GM12878 (cell line): Measurements from ENCODE around the gene TSPAN15. TPM values are rescaled to one million over a fixed set of nuclear protein-coding genes. Genes with fewer than 3 reads are reported as not detected.
A peak's percentile ranks its signal among the peaks of the same experiment; 100 is the strongest.

Source experiments
- BCL3 ChIP-seq: IDR thresholded peaks from 2 replicates; pipeline ENCODE4 v1.6.1; 2011; ENCODE audit warnings: borderline replicate concordance, low read depth, mild to moderate bottlenecking, moderate library complexity, low read length; ENCODE audit not compliant: insufficient read depth, poor library complexity, severe bottlenecking
- CREB1 ChIP-seq: IDR thresholded peaks from 2 replicates; pipeline ENCODE4 v1.6.1; 2012; ENCODE audit warnings: low read depth, mild to moderate bottlenecking, inconsistent platforms
- CTCF ChIP-seq, 3 experiments: IDR thresholded peaks in 2 of 3; conservative IDR thresholded peaks in 1 of 3; 2 replicates each; pipeline ENCODE4 v1.5.1; 2011; ENCODE audit warnings: low read depth in 3 of 3, low read length in 3 of 3, mild to moderate bottlenecking in 3 of 3, control low read depth in 2 of 3, moderate library complexity in 2 of 3, inconsistent platforms in 1 of 3, mixed read lengths in 1 of 3; ENCODE audit not compliant: control insufficient read depth in 2 of 3, insufficient read depth in 1 of 3; ENCODE audit errors: extremely low read depth in 1 of 3
- GATAD2B ChIP-seq: fragments of 450-650 bp; conservative IDR thresholded peaks from 2 replicates; pipeline ENCODE4 v1.6.1; 2017; ENCODE audit warnings: low read depth, mild to moderate bottlenecking, moderate library complexity
- MLLT1 ChIP-seq: fragments of 450-650 bp; IDR thresholded peaks from 2 replicates; pipeline ENCODE4 v1.6.1; 2016; ENCODE audit warnings: mild to moderate bottlenecking
- MXI1 ChIP-seq: fragments of 150-350 bp; IDR thresholded peaks from 2 replicates; pipeline ENCODE4 v1.6.1; 2011; ENCODE audit warnings: low read depth, mild to moderate bottlenecking, inconsistent platforms, low read length, improper control_type of control experiment
- NKRF ChIP-seq: fragments of 450-650 bp; conservative IDR thresholded peaks from 2 replicates; pipeline ENCODE4 v1.6.1; 2017; ENCODE audit warnings: mild to moderate bottlenecking, moderate library complexity
- PAX5 ChIP-seq: IDR thresholded peaks from 2 replicates; pipeline ENCODE4 v1.6.1; 2011; ENCODE audit warnings: low read depth, low read length, borderline replicate concordance
- PAX8 ChIP-seq: fragments of 450-650 bp; IDR thresholded peaks from 2 replicates; pipeline ENCODE4 v1.6.1; 2017; ENCODE audit warnings: mild to moderate bottlenecking, moderate library complexity
- RBBP5 ChIP-seq: fragments of 200-600 bp; sonication (generic); conservative IDR thresholded peaks from 2 replicates; pipeline ENCODE4 v1.6.1; 2016
- SIN3A ChIP-seq: IDR thresholded peaks from 2 replicates; pipeline ENCODE4 v1.6.1; 2012; ENCODE audit warnings: low read depth, low read length, improper control_type of control experiment
- SP1 ChIP-seq: IDR thresholded peaks from one replicate; pipeline ENCODE4 v1.6.1; 2011; ENCODE audit warnings: low read depth, low read length
- TCF7 ChIP-seq: IDR thresholded peaks from 2 replicates; pipeline ENCODE4 v1.6.1; 2014; ENCODE audit warnings: antibody characterized with exemption, borderline replicate concordance
- ZBTB33 ChIP-seq: fragments of 450-650 bp; IDR thresholded peaks from 2 replicates; pipeline ENCODE4 v1.6.1; 2017; ENCODE audit warnings: mild to moderate bottlenecking
- ZNF687 ChIP-seq: fragments of 450-650 bp; IDR thresholded peaks from 2 replicates; pipeline ENCODE4 v1.6.1; 2017; ENCODE audit warnings: mild to moderate bottlenecking, moderate library complexity
- polyA plus RNA-seq, 11 experiments: library from polyadenylated mRNA; depleted of rRNA in 4 of 11; unstranded in 6 of 11; stranded (reverse) in 5 of 11; fragments of >200 nt; fragmentation: Nextera tagmentation in 4 of 11; fragmentation: Illumina TruSeq in 1 of 11; extraction: Ambion mirVana in 4 of 11; extraction: Trizol in 1 of 11; gene quantifications; 1 replicate in 1 of 11; 2 replicates in 10 of 11; pipeline versions ENCODE4 v1.2.1 to v1.2.3, GENCODE V29; 2011 to 2016; ENCODE audit warnings: inconsistent platforms in 2 of 11, missing spikeins in 2 of 11, low read depth in 1 of 11
- total RNA-seq, 4 experiments: library from RNA; depleted of rRNA in 3 of 4; stranded (reverse); fragments of >200 nt in 3 of 4; fragmentation: Illumina TruSeq in 1 of 4; extraction: Trizol in 1 of 4; gene quantifications; 2 replicates each; pipeline versions ENCODE4 v1.2.1 to v1.2.3, GENCODE V29; 2013 to 2021

Gene TSPAN15
- total and polyA plus RNA-seq, 10 of the 15 experiments (the other 5 are each of a cell fraction or from before 2014, with no cell fraction given), result 1.3 to 8.5 (median 2.4) TPM; not detected in 2

GRCh38 chr10:69408318-69409175 is 42.7 kb upstream of the TSPAN15 start (continued):
- peak; percentile 56; the same call in 1 of the 2 replicates for TF ChIP-seq MLLT1
- 0 out of 2 replicates have a peak, but pooled peaks have one; percentile 13 for TF ChIP-seq NKRF
- 0 out of 2 replicates have a peak, but pooled peaks have one; percentile 20 for TF ChIP-seq PAX5
- no peak for TF ChIP-seq TCF7
- TF ChIP-seq SIN3A, result no peak
- no peak for TF ChIP-seq RBBP5
- TF ChIP-seq SP1, result peak; percentile 70
- no peak for TF ChIP-seq ZBTB33
- TF ChIP-seq PAX8, result 0 out of 2 replicates have a peak, but pooled peaks have one; percentile 53
- peak; percentile 34 for TF ChIP-seq MXI1
- peak; percentile 52 for TF ChIP-seq BCL3
- TF ChIP-seq CTCF (IDR thresholded peaks at IDR 0.05 in 2 of 3, conservative IDR thresholded peaks at IDR 0.05 in 1 of 3; ENCODE audit: control insufficient read depth in 2 of 3, extremely low read depth in 1 of 3, insufficient read depth in 1 of 3, low read depth in 3 of 3, low read length in 3 of 3), result peak; percentile 27 to 68 (median 58); a peak in 5 of 6 replicates
- TF ChIP-seq GATAD2B, result peak; percentile 76
- peak; percentile 86 for TF ChIP-seq CREB1
- TF ChIP-seq ZNF687, result peak; percentile 99
